Bladder microvascular endothelial cell (primary cell): Measurements from ENCODE around the gene NANP. TPM values are rescaled to one million over a fixed set of nuclear protein-coding genes. Genes with fewer than 3 reads are reported as not detected.

Source experiments
- total RNA-seq: library from RNA; depleted of rRNA; stranded (reverse); fragments of >200 nt; gene quantifications from 2 replicates; pipeline ENCODE4 v1.2.3, GENCODE V29; 2014

NANP gene
- 4.2 and 7.6 TPM in 2 replicates for total RNA-seq

GRCh38 chr20:25623736-25624499 is at the start of gene NANP:
Gene NANP, minus strand, starts transcription at chr20:25624014. Its CDS starts 66 bp downstream, at chr20:25623948.

GRCh38 chr20:25584905-25585704 is 38.7 kb downstream of the NANP start, which contains the start of gene NINL:
Gene NINL, minus strand, starts transcription at chr20:25585531. Its CDS starts 58,944 bp downstream, at chr20:25526587.

Other genes with a start within 250 kb of the NANP start
- gene ABHD12, start 233.2 kb downstream of the NANP start, total RNA-seq = 23.6 and 39.0 TPM in 2 replicates
- 8.8 and 14.9 TPM in 2 replicates for gene GINS1, start 216.3 kb downstream of the NANP start, total RNA-seq
- gene NINL, start 38.5 kb downstream of the NANP start, total RNA-seq = 4.4 and 23.9 TPM in 2 replicates
- 10.8 and 23.0 TPM in 2 replicates for gene ZNF337, start 72.8 kb upstream of the NANP start, total RNA-seq